HepG2 (cell line): Measurements from ENCODE around the gene CTF1. TPM values are rescaled to one million over a fixed set of nuclear protein-coding genes. Genes with fewer than 3 reads are reported as not detected.

Experiments used
- ASH2L ChIP-seq: fragments of 300-600, 200-600 bp; sonication (generic); IDR thresholded peaks from 2 replicates; pipeline ENCODE4 v1.7.0; 2017; ENCODE audit warnings: low read depth, mild to moderate bottlenecking, moderate library complexity, mixed read lengths, low read length; ENCODE audit not compliant: insufficient read length
- CEBPG ChIP-seq: IDR thresholded peaks from 2 replicates; pipeline ENCODE4 v1.6.1; 2016
- CREB1 ChIP-seq, 2 experiments: fragments of 450-650 bp in 1 of 2; IDR thresholded peaks; 2 replicates each; pipeline ENCODE4 v1.6.1; 2016 to 2017; ENCODE audit warnings: control low read depth in 1 of 2, mild to moderate bottlenecking in 1 of 2, missing compliant biosample characterization in 1 of 2, missing genetic modification characterization in 1 of 2
- ELF3 ChIP-seq: IDR thresholded peaks from 2 replicates; pipeline ENCODE4 v1.6.1; 2016; ENCODE audit warnings: missing genetic modification reagents, missing compliant biosample characterization
- KLF16 ChIP-seq, 2 experiments: sonication (generic) in 1 of 2; formaldehyde crosslinking in 1 of 2; IDR thresholded peaks; 2 replicates each; pipeline versions ENCODE4 v1.6.1 to v1.8.0; 2016 to 2023; ENCODE audit warnings: missing genetic modification reagents in 2 of 2, missing compliant biosample characterization in 1 of 2
- LCORL ChIP-seq, 2 experiments: fragments of 450-650 bp in 1 of 2; sonication (generic) in 1 of 2; formaldehyde crosslinking in 1 of 2; IDR thresholded peaks; 2 replicates each; pipeline versions ENCODE4 v1.5.0 to v1.6.1; 2017 to 2020; ENCODE audit warnings: antibody characterized with exemption in 1 of 2, missing genetic modification reagents in 1 of 2
- MLLT10 ChIP-seq: sonication (generic); formaldehyde crosslinking; IDR thresholded peaks from 2 replicates; pipeline ENCODE4 v1.4.0; 2020; ENCODE audit warnings: missing genetic modification reagents
- NFKB2 ChIP-seq: sonication (generic); formaldehyde crosslinking; IDR thresholded peaks from 2 replicates; pipeline ENCODE4 v1.4.0; 2020; ENCODE audit warnings: missing genetic modification reagents, borderline replicate concordance
- PHB2 ChIP-seq: fragments of 450-650 bp; IDR thresholded peaks from 2 replicates; pipeline ENCODE4 v1.6.1; 2018; ENCODE audit not compliant: partially characterized antibody
- PRDM10 ChIP-seq: sonication (generic); formaldehyde crosslinking; IDR thresholded peaks from 2 replicates; pipeline ENCODE4 v1.4.0; 2020; ENCODE audit warnings: low read depth, missing genetic modification reagents
- RXRA ChIP-seq: sonication (generic); formaldehyde crosslinking; IDR thresholded peaks from 2 replicates; pipeline ENCODE4 v1.5.1; 2020; ENCODE audit warnings: missing genetic modification reagents
- SCMH1 ChIP-seq: sonication (generic); formaldehyde crosslinking; IDR thresholded peaks from 2 replicates; pipeline ENCODE4 v1.9.0; 2021; ENCODE audit warnings: missing genetic modification reagents, mild to moderate bottlenecking, borderline replicate concordance
- ZNF549 ChIP-seq: sonication (generic); formaldehyde crosslinking; IDR thresholded peaks from 2 replicates; pipeline ENCODE4 v1.5.0; 2020; ENCODE audit warnings: missing genetic modification reagents
- ZNF609 ChIP-seq: sonication (generic); formaldehyde crosslinking; IDR thresholded peaks from 2 replicates; pipeline ENCODE4 v1.4.0; 2020; ENCODE audit warnings: mild to moderate bottlenecking, missing genetic modification reagents, borderline replicate concordance
- ZNF747 ChIP-seq: sonication (generic); formaldehyde crosslinking; IDR thresholded peaks from 2 replicates; pipeline ENCODE4 v1.8.1; 2023; ENCODE audit warnings: missing genetic modification reagents, mild to moderate bottlenecking, borderline replicate concordance
- ZNF839 ChIP-seq: sonication (generic); formaldehyde crosslinking; IDR thresholded peaks from 2 replicates; pipeline ENCODE4 v1.4.0; 2020; ENCODE audit warnings: missing genetic modification reagents, mild to moderate bottlenecking, borderline replicate concordance
- ZNF883 ChIP-seq: sonication (generic); formaldehyde crosslinking; IDR thresholded peaks from 2 replicates; pipeline ENCODE4 v1.5.1; 2020; ENCODE audit warnings: mild to moderate bottlenecking, missing genetic modification reagents; ENCODE audit errors: not compliant biosample characterization
- ZSCAN30 ChIP-seq: sonication (generic); formaldehyde crosslinking; IDR thresholded peaks from 2 replicates; pipeline ENCODE4 v1.5.0; 2020; ENCODE audit warnings: mild to moderate bottlenecking, missing genetic modification reagents
- polyA plus RNA-seq, 8 experiments: library from polyadenylated mRNA; depleted of rRNA in 3 of 8; stranded (reverse) in 7 of 8; unstranded in 1 of 8; fragments of >200 nt; fragmentation: Illumina TruSeq in 4 of 8; extraction: Trizol in 4 of 8; gene quantifications; 2 replicates each; pipeline versions ENCODE4 v1.2.1 to v1.2.3, GENCODE V29; 2011 to 2016; ENCODE audit warnings: low read depth in 4 of 8, missing spikeins in 1 of 8, mixed read lengths in 1 of 8; ENCODE audit not compliant: insufficient read depth in 1 of 8
- total RNA-seq, 5 experiments: library from RNA; depleted of rRNA; stranded (reverse); fragments of >200 nt; fragmentation: Illumina TruSeq; extraction: Trizol; gene quantifications; 2 replicates each; pipeline ENCODE4 v1.2.3, GENCODE V29; 2016; ENCODE audit warnings: low read depth in 1 of 5

The CTF1 gene
- total and polyA plus RNA-seq, 2 of the 13 experiments (the other 11 are each of a cell fraction or from before 2014, with no cell fraction given): 0.13 to 1.8 TPM

GRCh38 chr16:30896889-30897733, 697 bp downstream of the CTF1 start (continued):
- TF ChIP-seq ZNF839 (CRISPR knock-in tag) (no peak), ZNF883 (CRISPR knock-in tag) (no peak), ZNF609 (CRISPR knock-in tag) (0 out of 2 replicates have a peak, but pooled peaks have one; percentile 33), ZNF747 (CRISPR knock-in tag) (no peak), KLF16 (CRISPR knock-in tag; IDR thresholded peaks at IDR 0.05) (no peak; a peak in 1 of 4 replicates), MLLT10 (no peak), LCORL (IDR thresholded peaks at IDR 0.05) (no peak), LCORL (CRISPR knock-in tag; IDR thresholded peaks at IDR 0.05) (0 out of 2 replicates have a peak, but pooled peaks have one; percentile 7), ZNF549 (no peak), PRDM10 (no peak), CREB1 (IDR thresholded peaks at IDR 0.05) (0 out of 2 replicates have a peak, but pooled peaks have one; percentile 46), CREB1 (CRISPR knock-in tag; IDR thresholded peaks at IDR 0.05) (no peak), CEBPG (CRISPR knock-in tag) (no peak), PHB2 (no peak), ZSCAN30 (CRISPR knock-in tag) (no peak), NFKB2 (CRISPR knock-in tag) (no peak), ASH2L (peak; percentile 74), ELF3 (CRISPR knock-in tag) (peak; percentile 22; the same call in 1 of the 2 replicates), SCMH1 (no peak), RXRA (no peak)
